SK-N-SH treated with all-trans-retinoic acid at 6 μM for 48 hours (cell line): ENCODE measurements around the gene SRPX2.

Experiments
- CREB5 ChIP-seq: fragments of 250-450 bp; sonication (Bioruptor Pico); IDR thresholded peaks from 2 replicates; pipeline ENCODE4 v1.5.1; 2020; ENCODE audit warnings: low read depth, mild to moderate bottlenecking, moderate library complexity
- POU6F1 ChIP-seq: fragments of 250-450 bp; sonication (Bioruptor Pico); IDR thresholded peaks from 2 replicates; pipeline ENCODE4 v1.8.0; 2021; ENCODE audit warnings: low read depth, mild to moderate bottlenecking, moderate library complexity, borderline replicate concordance
- PPARA ChIP-seq: fragments of 250-450 bp; sonication (Bioruptor Pico); IDR thresholded peaks from 2 replicates; pipeline ENCODE4 v1.5.0; 2020; ENCODE audit warnings: mild to moderate bottlenecking, borderline replicate concordance
- ZC3H10 ChIP-seq: fragments of 250-450 bp; sonication (Bioruptor Pico); IDR thresholded peaks from 2 replicates; pipeline ENCODE4 v1.5.1; 2021; ENCODE audit warnings: mild to moderate bottlenecking, moderate library complexity
- ZNF565 ChIP-seq: fragments of 450-650 bp; formaldehyde crosslinking; conservative IDR thresholded peaks from 2 replicates; pipeline ENCODE4 v1.5.0; 2020; ENCODE audit warnings: low read depth, mild to moderate bottlenecking, moderate library complexity
- ZNF70 ChIP-seq: fragments of 450-650 bp; formaldehyde crosslinking; IDR thresholded peaks from 2 replicates; pipeline ENCODE4 v1.5.0; 2020; ENCODE audit warnings: mild to moderate bottlenecking, moderate library complexity
- TF ChIP-seq, protein P1 (sequence below): fragments of 250-450 bp; sonication (Bioruptor Pico); IDR thresholded peaks from 2 replicates; pipeline ENCODE4 v1.8.0; 2020; ENCODE audit warnings: mild to moderate bottlenecking, moderate library complexity, borderline replicate concordance
- TF ChIP-seq, protein P2 (sequence below): fragments of 250-450 bp; sonication (Bioruptor Pico); IDR thresholded peaks from 2 replicates; pipeline ENCODE4 v1.5.0; 2020; ENCODE audit warnings: mild to moderate bottlenecking, moderate library complexity
- TF ChIP-seq, protein P3 (sequence below): fragments of 250-450 bp; sonication (Bioruptor Pico); IDR thresholded peaks from 2 replicates; pipeline ENCODE4 v1.5.1; 2021; ENCODE audit warnings: mild to moderate bottlenecking, moderate library complexity

- TF ChIP-seq ZNF70 (CRISPR knock-in tag) (no peak), CREB5 (CRISPR knock-in tag) (no peak), ZC3H10 (CRISPR knock-in tag) (no peak), PPARA (no peak), ZNF565 (no peak), POU6F1 (no peak)
- TF ChIP-seq, protein P1, sequence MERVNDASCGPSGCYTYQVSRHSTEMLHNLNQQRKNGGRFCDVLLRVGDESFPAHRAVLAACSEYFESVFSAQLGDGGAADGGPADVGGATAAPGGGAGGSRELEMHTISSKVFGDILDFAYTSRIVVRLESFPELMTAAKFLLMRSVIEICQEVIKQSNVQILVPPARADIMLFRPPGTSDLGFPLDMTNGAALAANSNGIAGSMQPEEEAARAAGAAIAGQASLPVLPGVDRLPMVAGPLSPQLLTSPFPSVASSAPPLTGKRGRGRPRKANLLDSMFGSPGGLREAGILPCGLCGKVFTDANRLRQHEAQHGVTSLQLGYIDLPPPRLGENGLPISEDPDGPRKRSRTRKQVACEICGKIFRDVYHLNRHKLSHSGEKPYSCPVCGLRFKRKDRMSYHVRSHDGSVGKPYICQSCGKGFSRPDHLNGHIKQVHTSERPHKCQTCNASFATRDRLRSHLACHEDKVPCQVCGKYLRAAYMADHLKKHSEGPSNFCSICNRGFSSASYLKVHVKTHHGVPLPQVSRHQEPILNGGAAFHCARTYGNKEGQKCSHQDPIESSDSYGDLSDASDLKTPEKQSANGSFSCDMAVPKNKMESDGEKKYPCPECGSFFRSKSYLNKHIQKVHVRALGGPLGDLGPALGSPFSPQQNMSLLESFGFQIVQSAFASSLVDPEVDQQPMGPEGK (CRISPR knock-in tag): no peak
- TF ChIP-seq, protein P2, sequence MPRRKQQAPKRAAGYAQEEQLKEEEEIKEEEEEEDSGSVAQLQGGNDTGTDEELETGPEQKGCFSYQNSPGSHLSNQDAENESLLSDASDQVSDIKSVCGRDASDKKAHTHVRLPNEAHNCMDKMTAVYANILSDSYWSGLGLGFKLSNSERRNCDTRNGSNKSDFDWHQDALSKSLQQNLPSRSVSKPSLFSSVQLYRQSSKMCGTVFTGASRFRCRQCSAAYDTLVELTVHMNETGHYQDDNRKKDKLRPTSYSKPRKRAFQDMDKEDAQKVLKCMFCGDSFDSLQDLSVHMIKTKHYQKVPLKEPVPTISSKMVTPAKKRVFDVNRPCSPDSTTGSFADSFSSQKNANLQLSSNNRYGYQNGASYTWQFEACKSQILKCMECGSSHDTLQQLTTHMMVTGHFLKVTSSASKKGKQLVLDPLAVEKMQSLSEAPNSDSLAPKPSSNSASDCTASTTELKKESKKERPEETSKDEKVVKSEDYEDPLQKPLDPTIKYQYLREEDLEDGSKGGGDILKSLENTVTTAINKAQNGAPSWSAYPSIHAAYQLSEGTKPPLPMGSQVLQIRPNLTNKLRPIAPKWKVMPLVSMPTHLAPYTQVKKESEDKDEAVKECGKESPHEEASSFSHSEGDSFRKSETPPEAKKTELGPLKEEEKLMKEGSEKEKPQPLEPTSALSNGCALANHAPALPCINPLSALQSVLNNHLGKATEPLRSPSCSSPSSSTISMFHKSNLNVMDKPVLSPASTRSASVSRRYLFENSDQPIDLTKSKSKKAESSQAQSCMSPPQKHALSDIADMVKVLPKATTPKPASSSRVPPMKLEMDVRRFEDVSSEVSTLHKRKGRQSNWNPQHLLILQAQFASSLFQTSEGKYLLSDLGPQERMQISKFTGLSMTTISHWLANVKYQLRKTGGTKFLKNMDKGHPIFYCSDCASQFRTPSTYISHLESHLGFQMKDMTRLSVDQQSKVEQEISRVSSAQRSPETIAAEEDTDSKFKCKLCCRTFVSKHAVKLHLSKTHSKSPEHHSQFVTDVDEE: no peak
- TF ChIP-seq, protein P3, sequence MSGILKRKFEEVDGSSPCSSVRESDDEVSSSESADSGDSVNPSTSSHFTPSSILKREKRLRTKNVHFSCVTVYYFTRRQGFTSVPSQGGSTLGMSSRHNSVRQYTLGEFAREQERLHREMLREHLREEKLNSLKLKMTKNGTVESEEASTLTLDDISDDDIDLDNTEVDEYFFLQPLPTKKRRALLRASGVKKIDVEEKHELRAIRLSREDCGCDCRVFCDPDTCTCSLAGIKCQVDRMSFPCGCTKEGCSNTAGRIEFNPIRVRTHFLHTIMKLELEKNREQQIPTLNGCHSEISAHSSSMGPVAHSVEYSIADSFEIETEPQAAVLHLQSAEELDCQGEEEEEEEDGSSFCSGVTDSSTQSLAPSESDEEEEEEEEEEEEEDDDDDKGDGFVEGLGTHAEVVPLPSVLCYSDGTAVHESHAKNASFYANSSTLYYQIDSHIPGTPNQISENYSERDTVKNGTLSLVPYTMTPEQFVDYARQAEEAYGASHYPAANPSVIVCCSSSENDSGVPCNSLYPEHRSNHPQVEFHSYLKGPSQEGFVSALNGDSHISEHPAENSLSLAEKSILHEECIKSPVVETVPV (CRISPR knock-in tag): no peak
Measured at GRCh38 chrX:100687128-100687527, 43.1 kb downstream of the SRPX2 start.
